Erythroblast (primary cell): ENCODE measurements around the gene PDE8B.

ENCODE experiments used
- GATA1 ChIP-seq: IDR thresholded peaks from 2 replicates; pipeline ENCODE4 v1.6.1; 2011; ENCODE audit warnings: low read depth, mild to moderate bottlenecking, control low read depth, low read length, moderate library complexity
- POLR2A ChIP-seq: IDR thresholded peaks from 2 replicates; pipeline ENCODE4 v1.6.1; 2011; ENCODE audit warnings: mild to moderate bottlenecking, low read length

DNA sequence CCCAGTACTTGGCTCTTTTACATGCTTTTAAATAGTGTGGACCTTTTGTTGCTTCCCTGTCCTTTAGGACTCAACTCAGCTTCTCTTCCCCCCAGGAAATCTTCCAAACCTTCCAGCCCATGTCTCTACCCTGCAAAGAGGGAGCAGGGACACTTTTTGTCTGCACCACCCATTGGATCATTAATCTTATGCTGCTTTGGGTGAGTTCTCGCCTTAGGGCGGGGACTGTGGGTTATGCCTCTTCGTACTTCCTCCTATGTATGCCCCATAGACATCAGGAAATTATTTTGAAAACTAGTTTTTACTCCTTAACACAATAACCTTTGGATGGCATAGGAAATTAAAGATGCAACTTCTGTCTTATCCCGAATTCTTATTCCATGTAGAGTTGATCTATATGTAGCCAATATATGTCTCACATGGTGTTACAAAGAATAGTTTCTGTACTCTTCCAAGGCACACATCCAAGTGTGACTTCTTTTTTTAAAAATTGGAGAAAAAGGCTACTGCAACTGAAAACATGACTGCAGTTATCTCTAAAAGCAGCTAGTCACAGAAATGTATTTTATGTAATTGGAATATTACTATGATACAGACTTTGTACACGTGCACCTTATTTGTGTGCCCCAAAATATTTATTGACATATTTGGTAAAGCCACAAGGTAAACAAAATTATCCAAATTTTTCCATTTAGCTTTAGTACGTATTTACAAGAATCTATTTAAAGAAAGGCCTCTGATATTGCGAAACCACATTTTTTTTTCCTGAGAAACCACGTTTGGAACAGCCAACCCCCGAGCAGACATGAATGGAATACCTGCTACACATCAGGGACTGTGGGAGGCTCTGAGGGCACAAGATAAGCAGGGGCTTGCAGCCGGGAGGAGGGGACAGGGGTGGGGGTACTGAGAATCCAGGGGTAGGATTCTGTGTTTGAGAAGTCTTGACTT, 148.1 kb downstream of the PDE8B start:
- TF ChIP-seq POLR2A (no peak), GATA1 (no peak)
